GM12873 (cell line): Measurements from ENCODE around the gene LRP2BP.

Source experiments
- TF ChIP-seq, protein P1 (sequence below): IDR thresholded peaks from 2 replicates; pipeline ENCODE4 v1.5.1; 2012; ENCODE audit warnings: low read depth, mild to moderate bottlenecking, moderate library complexity, low read length, control low read depth; ENCODE audit not compliant: insufficient read depth; ENCODE audit errors: missing control alignments

LRP2BP gene

DNA sequence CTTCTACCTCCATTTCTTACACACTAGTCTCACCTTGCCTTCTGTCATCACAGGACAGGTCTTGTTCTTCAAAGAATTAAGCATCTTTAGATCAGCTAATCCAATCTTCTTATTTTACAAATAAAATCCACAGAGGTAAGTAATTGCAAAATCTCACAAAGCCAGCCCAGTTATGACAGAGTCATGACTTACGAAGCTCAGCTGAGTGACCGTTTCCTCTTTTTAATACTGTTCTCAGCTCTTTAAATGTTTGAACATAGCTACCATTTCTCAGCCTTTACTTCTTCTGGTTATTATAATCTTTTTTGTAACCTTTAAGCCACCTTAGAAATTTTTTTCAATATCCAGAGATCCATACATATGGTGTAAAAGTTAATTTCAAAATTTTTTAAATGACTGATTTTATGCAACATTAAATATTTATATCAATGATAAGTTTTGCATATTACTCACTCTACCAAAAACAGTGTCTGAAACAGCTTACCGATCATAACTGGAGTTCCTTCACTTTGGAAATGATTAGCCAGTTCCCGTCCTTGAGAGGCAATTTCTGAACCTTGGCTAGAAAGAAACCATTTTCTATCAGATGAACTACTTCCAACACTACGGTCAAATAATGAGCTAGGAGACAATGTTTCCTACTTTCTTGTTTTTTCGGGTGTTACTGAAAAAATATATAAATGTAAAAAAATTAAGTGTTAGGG is 9.7 kb upstream of the LRP2BP start:
- TF ChIP-seq, protein P1, sequence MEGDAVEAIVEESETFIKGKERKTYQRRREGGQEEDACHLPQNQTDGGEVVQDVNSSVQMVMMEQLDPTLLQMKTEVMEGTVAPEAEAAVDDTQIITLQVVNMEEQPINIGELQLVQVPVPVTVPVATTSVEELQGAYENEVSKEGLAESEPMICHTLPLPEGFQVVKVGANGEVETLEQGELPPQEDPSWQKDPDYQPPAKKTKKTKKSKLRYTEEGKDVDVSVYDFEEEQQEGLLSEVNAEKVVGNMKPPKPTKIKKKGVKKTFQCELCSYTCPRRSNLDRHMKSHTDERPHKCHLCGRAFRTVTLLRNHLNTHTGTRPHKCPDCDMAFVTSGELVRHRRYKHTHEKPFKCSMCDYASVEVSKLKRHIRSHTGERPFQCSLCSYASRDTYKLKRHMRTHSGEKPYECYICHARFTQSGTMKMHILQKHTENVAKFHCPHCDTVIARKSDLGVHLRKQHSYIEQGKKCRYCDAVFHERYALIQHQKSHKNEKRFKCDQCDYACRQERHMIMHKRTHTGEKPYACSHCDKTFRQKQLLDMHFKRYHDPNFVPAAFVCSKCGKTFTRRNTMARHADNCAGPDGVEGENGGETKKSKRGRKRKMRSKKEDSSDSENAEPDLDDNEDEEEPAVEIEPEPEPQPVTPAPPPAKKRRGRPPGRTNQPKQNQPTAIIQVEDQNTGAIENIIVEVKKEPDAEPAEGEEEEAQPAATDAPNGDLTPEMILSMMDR = no peak

DNA sequence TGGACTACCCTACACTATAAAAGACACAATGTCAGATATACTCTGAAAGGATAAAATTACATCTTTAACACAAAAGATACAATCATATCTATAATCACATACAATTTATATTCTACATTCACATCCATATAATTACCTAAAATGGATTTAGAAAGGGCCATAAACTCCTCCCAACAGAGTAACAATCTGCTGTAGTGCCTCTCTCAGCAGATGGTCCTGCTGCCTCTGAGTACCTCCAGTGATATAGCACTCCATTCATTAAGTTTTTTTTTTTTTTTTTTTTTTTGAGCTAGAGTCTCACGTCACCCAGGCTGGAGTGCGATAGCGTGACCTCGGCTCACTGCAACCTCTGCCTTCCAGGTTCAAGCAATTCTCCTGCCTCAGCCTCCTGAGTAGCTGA is 8.3 kb upstream of the LRP2BP start:
- TF ChIP-seq, protein P1 = no peak

DNA sequence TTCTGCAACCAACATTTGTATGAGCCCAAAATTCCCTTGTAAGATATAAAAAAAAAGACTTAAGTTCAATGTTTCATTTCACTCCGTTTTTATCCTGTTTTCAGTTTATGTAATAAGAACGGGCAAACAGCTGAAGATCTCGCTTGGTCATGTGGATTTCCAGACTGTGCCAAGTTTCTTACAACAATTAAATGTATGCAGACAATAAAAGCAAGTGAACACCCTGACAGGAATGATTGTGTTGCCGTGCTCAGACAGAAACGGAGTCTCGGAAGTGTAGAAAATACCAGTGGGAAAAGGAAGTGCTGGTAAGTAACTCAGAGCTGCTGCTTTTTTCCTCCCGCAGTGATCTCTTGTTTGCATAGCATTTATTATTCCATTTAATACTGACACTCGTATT is 3.7 kb upstream of the LRP2BP start:
- TF ChIP-seq, protein P1 = no peak

DNA sequence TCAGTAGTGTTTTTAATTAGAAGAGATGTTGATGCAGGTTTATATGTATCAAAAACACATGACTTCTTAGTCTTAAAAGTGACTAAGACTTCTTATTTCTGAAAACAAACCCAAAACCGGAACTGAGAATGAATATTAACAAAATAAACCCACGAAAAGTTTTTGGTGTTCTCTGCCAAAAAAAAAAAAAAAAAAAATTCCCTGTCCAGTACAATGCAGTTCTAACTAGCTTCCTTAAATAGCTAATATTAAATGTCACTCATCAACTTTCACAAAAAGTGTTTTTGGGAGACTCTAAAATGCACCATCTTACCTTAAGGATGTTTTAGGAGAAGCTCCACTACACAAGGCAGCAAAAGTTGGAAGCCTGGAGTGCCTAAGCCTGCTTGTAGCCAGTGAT is 2.9 kb upstream of the LRP2BP start:
- TF ChIP-seq, protein P1 = no peak

DNA sequence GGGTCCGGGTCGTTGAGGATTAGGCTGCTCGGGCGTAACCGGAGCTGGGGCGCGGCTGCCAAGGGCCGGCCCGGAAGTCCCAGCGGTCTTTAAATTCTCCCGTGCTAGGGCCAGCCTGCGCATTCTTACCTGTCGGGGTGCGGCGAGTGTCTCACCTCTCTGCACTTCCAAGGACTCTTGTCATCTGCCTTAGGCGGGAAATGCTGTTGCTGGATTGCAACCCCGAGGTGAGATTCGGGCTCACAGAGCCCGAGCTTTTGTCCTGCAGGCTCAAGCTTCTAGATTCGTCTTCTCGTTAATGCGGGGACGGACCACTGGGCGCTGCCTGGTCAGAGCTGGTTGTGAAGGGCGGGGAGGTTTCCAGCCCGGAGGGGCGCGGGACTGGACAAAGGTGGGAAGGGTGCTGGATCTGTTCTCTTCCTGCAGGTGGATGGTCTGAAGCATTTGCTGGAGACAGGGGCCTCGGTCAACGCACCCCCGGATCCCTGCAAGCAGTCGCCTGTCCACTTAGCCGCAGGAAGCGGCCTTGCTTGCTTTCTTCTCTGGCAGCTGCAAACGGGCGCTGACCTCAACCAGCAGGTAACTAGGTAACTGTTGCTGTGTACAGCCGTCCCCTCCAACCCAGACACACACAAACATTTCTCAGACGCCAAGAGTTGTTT is 1.1 kb upstream of the LRP2BP start, which contains the start of gene ANKRD37:
ANKRD37 (plus strand) TSS at position 118 of the 662 bp plus-strand sequence; CDS start at position 201, 83 bp downstream.
- TF ChIP-seq, protein P1 = no peak

DNA sequence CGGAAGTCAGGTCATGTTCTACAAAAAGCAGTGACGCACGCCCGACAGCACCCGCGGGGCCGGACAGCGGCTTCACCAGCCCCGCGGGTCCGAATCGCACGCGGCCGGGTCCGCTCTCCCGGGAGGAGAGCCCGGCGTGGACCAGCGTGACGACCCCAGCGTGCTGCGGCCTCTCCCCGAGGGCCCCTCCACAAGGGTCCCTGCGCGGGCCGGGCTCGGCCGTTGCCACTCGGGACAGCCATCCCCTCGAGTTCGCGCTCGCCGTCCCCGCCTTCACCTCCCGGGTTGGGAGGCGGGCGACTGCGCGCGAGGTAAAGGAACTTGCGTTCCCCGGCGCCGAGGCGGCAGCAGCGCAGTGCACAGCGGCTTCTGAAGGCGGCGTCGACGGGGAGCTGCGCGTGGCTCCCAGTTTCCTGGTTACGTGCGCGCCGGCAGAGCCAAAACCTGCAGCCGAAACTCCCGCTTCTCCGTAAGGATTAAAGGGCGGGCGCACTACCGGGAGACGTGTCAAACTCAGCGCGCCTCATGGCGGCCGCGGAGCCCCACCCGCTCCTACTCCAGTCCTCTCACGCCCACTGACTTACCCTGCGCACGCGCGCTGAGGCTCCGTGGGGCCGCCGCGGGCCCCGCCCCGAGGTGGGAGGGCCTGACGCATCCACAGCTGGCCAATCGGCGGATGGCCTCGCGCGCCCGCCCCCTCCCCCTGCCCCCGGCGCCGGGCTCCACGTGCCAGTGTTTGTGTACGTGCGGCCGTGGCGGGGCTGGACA is 416 bp upstream of the LRP2BP start:
- TF ChIP-seq, protein P1 = no peak
